GM11168 (cell line): ENCODE measurements around the gene ASTE1.

Source experiments
- in situ Hi-C: fragments of 300-500 bp; cut with MboI; formaldehyde crosslinking; loops from one replicate; pipeline ENCODE4 v1.12.0; 2022; ENCODE audit warnings: low sequenced_read_pairs; ENCODE audit not compliant: unreplicated experiment

ASTE1 gene

GRCh38 chr3:131026321-131027151 lies at the start of gene ASTE1, which contains the start of gene NEK11:
Gene ASTE1, minus strand, starts transcription at chr3:131026825. Its CDS starts 1,519 bp downstream, at chr3:131025306.
Gene NEK11, plus strand, starts transcription at chr3:131026877. Its CDS starts 2,832 bp downstream, at chr3:131029709.
- in situ Hi-C loops: loop anchor here (25.0 kb wide), 1 partner anchor 986 kb away; no protein-coding TSS in a partner anchor

GRCh38 chr3:131075632-131076328 lies 49.2 kb upstream of the ASTE1 start:
- in situ Hi-C loops: no loop called here

DNA sequence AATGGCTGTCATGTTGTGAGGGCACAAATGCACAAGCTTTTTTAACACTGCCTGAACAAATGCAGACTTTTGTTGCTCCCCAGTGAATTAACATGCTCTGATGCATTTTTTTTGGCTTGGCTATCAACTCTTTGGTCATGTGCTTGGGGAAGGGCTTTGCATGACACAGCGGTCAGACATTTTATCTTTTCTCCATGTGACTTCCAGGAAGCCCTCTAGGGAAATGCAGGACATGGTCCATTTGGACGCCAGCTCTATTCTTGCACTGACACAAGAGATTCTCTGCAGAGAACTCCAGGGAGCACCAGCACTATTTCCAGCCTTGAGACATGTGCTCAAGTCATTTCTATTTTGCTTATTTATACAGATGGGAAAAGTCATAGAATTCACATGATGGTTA lies 46.2 kb upstream of the ASTE1 start:
- in situ Hi-C loops: no loop called here

GRCh38 chr3:131072099-131072559 lies 45.5 kb upstream of the ASTE1 start:
- in situ Hi-C loops: no loop called here

- in situ Hi-C loops: no loop called here
Measured at GRCh38 chr3:131067983-131068382, 41.4 kb upstream of the ASTE1 start.

GRCh38 chr3:131053043-131053859 lies 26.6 kb upstream of the ASTE1 start:
- in situ Hi-C loops: no loop called here

GRCh38 chr3:131050001-131050400 lies 23.4 kb upstream of the ASTE1 start:
- in situ Hi-C loops: no loop called here

DNA sequence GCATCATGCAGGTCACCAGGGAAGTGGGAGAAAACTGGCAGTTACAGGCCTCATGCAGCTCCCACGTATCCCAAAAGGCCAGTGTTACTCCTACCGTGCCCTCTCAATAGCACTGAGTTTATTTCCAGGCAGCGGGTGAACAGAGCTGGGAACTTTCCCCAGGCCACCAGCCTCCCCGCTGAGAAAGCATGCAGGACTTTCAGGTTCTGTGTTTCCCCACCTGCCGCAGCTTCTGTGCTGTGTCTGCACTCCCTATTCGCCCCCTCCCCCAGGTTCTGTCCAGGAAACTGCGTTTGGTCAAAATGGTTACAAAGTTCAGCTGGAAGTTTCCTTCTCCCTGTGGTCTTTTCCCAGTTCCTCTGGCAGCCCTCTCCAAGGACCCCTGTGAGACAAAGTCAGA lies 21.4 kb upstream of the ASTE1 start:
- in situ Hi-C loops: loop anchor here (10.0 to 25.0 kb wide), 2 partner anchors 317 to 964 kb away; no protein-coding TSS in a partner anchor

GRCh38 chr3:131047582-131047981 lies 21.0 kb upstream of the ASTE1 start:
- in situ Hi-C loops: loop anchor here (10.0 to 25.0 kb wide), 2 partner anchors 317 to 965 kb away; no protein-coding TSS in a partner anchor

DNA sequence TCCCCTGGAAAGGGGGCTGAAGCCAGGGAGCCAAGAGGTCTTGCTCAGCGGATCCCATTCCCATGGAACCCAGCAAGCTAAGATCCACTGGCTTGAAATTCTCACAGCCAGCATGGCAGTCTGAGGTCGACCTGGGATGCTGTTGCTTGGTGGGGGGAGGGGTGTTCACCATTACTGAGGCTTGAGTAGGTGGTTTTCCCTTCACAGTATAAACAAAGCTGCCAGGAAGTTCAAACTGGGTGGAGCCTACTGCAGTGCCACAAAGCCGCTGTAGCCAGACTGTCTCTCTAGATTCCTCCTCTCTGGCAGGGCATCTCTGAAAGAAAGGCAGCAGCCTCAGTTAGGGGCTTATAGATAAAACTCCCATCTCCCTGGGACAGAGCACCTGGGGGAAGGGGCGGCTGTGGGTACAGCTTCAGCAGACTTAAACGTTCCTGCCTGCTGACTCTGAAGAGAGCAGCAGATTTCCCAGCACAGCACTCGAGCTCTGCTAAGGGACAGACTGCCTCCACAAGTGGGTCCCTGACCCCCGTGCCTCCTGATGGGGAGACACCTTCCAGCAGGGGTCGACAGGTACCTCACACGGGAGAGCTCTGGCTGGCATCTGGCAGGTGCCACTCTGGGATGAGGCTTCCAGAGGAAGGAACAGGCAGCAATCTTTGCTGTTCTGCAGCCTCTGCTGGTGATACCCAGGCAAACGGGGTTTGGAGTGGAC lies 15.8 kb upstream of the ASTE1 start:
- in situ Hi-C loops: loop anchor here (10.0 to 25.0 kb wide), 2 partner anchors 322 to 970 kb away; no protein-coding TSS in a partner anchor

- in situ Hi-C loops: loop anchor here (25.0 kb wide), 1 partner anchor 974 kb away; no protein-coding TSS in a partner anchor
Measured at GRCh38 chr3:131038326-131038725, 11.7 kb upstream of the ASTE1 start.

DNA sequence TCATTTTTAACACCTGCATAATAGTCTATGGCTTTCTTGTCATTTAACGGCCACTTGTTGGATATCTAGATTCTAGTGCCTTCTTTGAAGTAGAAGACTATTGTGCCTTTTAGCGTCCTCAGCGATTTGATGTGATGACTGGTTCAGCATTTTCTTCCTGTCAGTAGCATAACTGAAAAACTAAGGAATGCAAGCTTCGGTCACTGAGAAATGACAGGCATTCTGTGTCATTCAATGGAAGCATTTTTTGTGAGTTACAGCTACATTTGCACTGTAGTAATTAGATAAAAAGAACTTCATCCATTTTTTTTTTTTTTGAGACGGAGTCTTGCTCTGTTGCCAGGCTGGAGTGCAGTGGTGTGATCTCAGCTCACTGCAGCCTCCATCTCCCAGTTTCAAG lies 10.4 kb upstream of the ASTE1 start:
- in situ Hi-C loops: loop anchor here (25.0 kb wide), 1 partner anchor 975 kb away; no protein-coding TSS in a partner anchor

GRCh38 chr3:131036200-131036816 lies 9.7 kb upstream of the ASTE1 start:
- in situ Hi-C loops: loop anchor here (25.0 kb wide), 1 partner anchor 976 kb away; no protein-coding TSS in a partner anchor

- in situ Hi-C loops: loop anchor here (25.0 kb wide), 1 partner anchor 979 kb away; no protein-coding TSS in a partner anchor
Measured at GRCh38 chr3:131033480-131034080, 7.0 kb upstream of the ASTE1 start.

DNA sequence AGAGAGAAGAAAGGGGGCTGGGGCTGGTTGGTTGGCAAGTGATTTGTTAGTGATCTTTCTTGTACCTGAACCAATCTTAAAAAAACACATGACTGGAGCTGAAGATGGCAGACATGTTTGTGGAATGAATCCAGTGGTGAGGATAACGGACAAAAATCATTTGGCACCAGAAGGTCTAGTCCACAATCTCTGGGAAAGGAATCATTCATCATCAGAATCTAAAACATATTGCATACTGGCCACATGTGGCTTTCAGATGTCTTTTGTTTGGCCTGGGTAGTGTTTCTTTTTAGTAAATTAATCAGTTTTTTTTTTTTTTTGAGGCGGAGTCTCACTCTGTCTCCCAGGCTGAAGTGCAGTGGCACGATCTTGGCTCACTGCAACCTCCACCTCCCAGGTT lies 5.0 kb upstream of the ASTE1 start:
- in situ Hi-C loops: loop anchor here (25.0 kb wide), 1 partner anchor 981 kb away; no protein-coding TSS in a partner anchor

DNA sequence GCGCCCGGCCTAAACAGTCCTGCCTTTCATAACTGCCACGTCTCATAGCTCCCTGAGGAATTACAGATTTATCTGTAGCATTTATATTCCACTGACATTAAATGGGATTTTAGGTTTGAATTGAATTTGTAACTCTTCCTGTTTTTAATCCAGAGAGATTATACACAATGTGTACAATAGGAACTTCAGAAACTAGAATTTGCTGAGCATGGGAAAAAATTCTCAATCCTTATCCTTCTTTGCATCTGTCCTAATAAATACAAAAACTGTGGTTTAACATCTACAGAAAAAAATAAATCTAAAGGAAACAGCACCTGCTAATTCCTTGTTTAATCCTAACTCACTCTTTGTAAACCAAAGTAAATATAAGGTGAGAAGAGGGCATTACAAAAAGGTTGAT lies 2.2 kb upstream of the ASTE1 start:
- in situ Hi-C loops: loop anchor here (25.0 kb wide), 1 partner anchor 983 kb away; no protein-coding TSS in a partner anchor

GRCh38 chr3:131025539-131025938 lies 1.1 kb downstream of the ASTE1 start:
- in situ Hi-C loops: loop anchor here (25.0 kb wide), 1 partner anchor 987 kb away; no protein-coding TSS in a partner anchor

GRCh38 chr3:131020122-131020693 lies 6.4 kb downstream of the ASTE1 start:
- in situ Hi-C loops: no loop called here
